A673 (cell line): ENCODE results near the gene C5orf15. TPM values are rescaled to one million over a fixed set of nuclear protein-coding genes. Genes with fewer than 3 reads are reported as not detected.

Source experiments
- BruUV-seq: library from RNA; stranded (reverse); fragments of 400-500 nt; replicated peaks from 2 replicates; lab custom pipeline; 2021; lab: Mats Ljungman, UMichigan
- CTCF ChIA-PET: fragments of 300-600 bp; sonication (Branson Sonifier 250); formaldehyde crosslinking; loops from one replicate; lab custom pipeline; 2022; ENCODE audit warnings: antibody characterized with exemption; lab: Charles Lee
- POLR2A ChIA-PET: fragments of 300-600 bp; sonication (Branson Sonifier 250); formaldehyde crosslinking; loops from one replicate; lab custom pipeline; 2022; ENCODE audit warnings: antibody characterized with exemption; ENCODE audit not compliant: low non-redundant PET; lab: Charles Lee
- DNase-seq: peaks from one replicate; pipeline ENCODE4 v3.0.0-alpha.2; 2015; ENCODE audit warnings: low spot score
- H3K27ac ChIP-seq: fragments of 200-600 bp; sonication (generic); 2 replicates; pipeline ENCODE4 v1.5.1; 2016; ENCODE audit warnings: mixed run types, low read depth, mild to moderate bottlenecking, mixed read lengths, antibody characterized with exemption, low read length; ENCODE audit not compliant: poor library complexity, severe bottlenecking
- H3K27me3 ChIP-seq: fragments of 200-600 bp; sonication (generic); replicated peaks from 2 replicates; pipeline ENCODE4 v1.6.1; 2017; ENCODE audit warnings: mixed run types, low read depth, mild to moderate bottlenecking, mixed read lengths, antibody characterized with exemption, low read length; ENCODE audit not compliant: insufficient read depth, poor library complexity
- H3K36me3 ChIP-seq: fragments of 200-600 bp; sonication (generic); 2 replicates; pipeline ENCODE4 v1.6.1; 2016; ENCODE audit warnings: mixed run types, mild to moderate bottlenecking, mixed read lengths, antibody characterized with exemption, low read length; ENCODE audit not compliant: insufficient read depth, poor library complexity, severe bottlenecking
- H3K4me1 ChIP-seq: fragments of 200-600 bp; sonication (generic); 2 replicates; pipeline ENCODE4 v1.6.1; 2017; ENCODE audit warnings: mixed run types, mild to moderate bottlenecking, mixed read lengths, antibody characterized with exemption, low read length; ENCODE audit not compliant: insufficient read depth, poor library complexity, severe bottlenecking
- H3K4me3 ChIP-seq: fragments of 200-600 bp; sonication (generic); 2 replicates; pipeline ENCODE4 v1.5.1; 2016; ENCODE audit warnings: low read depth, mixed run types, mild to moderate bottlenecking, mixed read lengths, low read length; ENCODE audit not compliant: poor library complexity, severe bottlenecking
- H3K9me3 ChIP-seq: fragments of 200-600 bp; sonication (generic); 2 replicates; pipeline ENCODE4 v1.6.1; 2016; ENCODE audit warnings: mixed run types, low read depth, mild to moderate bottlenecking, mixed read lengths, antibody characterized with exemption, low read length; ENCODE audit not compliant: poor library complexity, severe bottlenecking
- EZH2 ChIP-seq: fragments of 200-600 bp; sonication (generic); IDR thresholded peaks from 2 replicates; pipeline ENCODE4 v1.6.1; 2017; ENCODE audit warnings: borderline replicate concordance, low read depth, mild to moderate bottlenecking, mixed read lengths, antibody characterized with exemption, low read length; ENCODE audit not compliant: poor library complexity, severe bottlenecking
- intact Hi-C: fragments of 100-400 bp; cut with micrococcal nuclease; formaldehyde crosslinking; loops from one replicate; pipeline ENCODE4 v1.10.0; 2022; ENCODE audit not compliant: unreplicated experiment
- total RNA-seq: library from RNA; stranded (reverse); gene quantifications from 2 replicates; pipeline ENCODE4 v1.2.3, GENCODE V29; 2021
- TF ChIP-seq, protein P1 (sequence below): fragments of 300-800, 200-600 bp; sonication (generic); conservative IDR thresholded peaks from 2 replicates; pipeline ENCODE4 v1.5.1; 2017; ENCODE audit warnings: low read depth, mild to moderate bottlenecking, antibody characterized with exemption, low read length, moderate library complexity, mixed read lengths

C5orf15 gene
- total RNA-seq, 1 experiment from 2014 or later, result 40.8 TPM

DNA sequence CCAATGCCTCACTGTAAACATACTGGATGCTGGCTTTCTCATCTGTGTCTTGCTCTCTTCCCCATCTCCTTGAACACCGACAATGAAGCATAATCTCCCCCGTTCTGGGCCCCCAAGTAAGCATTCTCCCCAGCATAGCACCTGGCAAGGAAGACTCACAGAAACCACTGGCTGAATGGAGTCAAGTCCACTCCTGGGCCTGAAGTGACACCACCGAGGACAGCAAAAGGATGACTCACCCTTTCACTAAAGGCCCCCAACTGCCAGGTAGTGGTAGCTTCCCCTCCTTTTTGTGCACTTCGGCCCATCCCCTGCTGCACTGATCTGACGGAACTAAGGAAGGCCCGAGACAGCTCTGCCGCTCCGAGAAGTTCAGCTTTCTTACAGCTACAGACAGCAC lies 26.9 kb upstream of the C5orf15 start:
- peak overlapping the region; percentile 57 for H3K27ac ChIP-seq
- no TSS peak for BruUV-seq
- H3K4me3 ChIP-seq, result no peak overlapping the region
- H3K36me3 ChIP-seq, result peaks cover 15% of the 10 kb centered on the region
- peaks cover 47% of the 10 kb centered on the region for H3K4me1 ChIP-seq
- no peaks in the 10 kb centered on the region for H3K9me3 ChIP-seq
- no peaks in the 10 kb centered on the region for H3K27me3 ChIP-seq
- DNase-seq, result no peak
- intact Hi-C loops, result no loop called here
- ChIA-PET POLR2A (no interaction called here), CTCF (no interaction called here)
- TF ChIP-seq, protein P1, sequence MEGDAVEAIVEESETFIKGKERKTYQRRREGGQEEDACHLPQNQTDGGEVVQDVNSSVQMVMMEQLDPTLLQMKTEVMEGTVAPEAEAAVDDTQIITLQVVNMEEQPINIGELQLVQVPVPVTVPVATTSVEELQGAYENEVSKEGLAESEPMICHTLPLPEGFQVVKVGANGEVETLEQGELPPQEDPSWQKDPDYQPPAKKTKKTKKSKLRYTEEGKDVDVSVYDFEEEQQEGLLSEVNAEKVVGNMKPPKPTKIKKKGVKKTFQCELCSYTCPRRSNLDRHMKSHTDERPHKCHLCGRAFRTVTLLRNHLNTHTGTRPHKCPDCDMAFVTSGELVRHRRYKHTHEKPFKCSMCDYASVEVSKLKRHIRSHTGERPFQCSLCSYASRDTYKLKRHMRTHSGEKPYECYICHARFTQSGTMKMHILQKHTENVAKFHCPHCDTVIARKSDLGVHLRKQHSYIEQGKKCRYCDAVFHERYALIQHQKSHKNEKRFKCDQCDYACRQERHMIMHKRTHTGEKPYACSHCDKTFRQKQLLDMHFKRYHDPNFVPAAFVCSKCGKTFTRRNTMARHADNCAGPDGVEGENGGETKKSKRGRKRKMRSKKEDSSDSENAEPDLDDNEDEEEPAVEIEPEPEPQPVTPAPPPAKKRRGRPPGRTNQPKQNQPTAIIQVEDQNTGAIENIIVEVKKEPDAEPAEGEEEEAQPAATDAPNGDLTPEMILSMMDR, result no peak
- TF ChIP-seq EZH2, result no peak

DNA sequence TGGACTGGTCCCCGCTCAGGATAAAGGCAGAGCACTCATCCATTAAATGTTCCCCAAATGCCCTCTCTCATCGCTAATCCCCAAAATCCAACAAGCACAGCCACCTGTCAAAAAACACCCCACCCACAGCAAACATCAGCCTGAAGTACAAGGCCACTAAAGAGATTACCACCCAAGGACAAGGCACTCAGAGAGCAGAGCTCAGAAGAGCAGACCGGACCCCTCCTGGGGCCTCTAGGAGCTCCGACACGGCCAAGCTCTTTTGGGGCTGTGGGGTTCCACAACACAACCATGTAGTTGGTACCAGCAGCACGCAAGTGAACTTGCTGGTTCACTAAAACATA lies 26.5 kb upstream of the C5orf15 start:
- ChIA-PET CTCF (no interaction called here), POLR2A (no interaction called here)
- intact Hi-C loops, result no loop called here
- no peak for TF ChIP-seq EZH2
- TF ChIP-seq, protein P1, result no peak
- Histone ChIP-seq H3K4me3 (no peak overlapping the region), H3K27me3 (no peaks in the 10 kb centered on the region), H3K4me1 (peaks cover 47% of the 10 kb centered on the region), H3K9me3 (no peaks in the 10 kb centered on the region), H3K27ac (peak overlapping the region; percentile 56), H3K36me3 (peaks cover 18% of the 10 kb centered on the region)
- no peak for DNase-seq
- BruUV-seq, result no TSS peak

GRCh38 chr5:133994297-133994989 lies 26.0 kb upstream of the C5orf15 start:
- intact Hi-C loops, result no loop called here
- DNase-seq, result no peak
- H3K27ac ChIP-seq, result peak overlapping the region; percentile 56

More at GRCh38 chr5:133994297-133994989, 26.0 kb upstream of the C5orf15 start:
- ChIA-PET POLR2A (no interaction called here), CTCF (no interaction called here)
- BruUV-seq, result no TSS peak
- H3K9me3 ChIP-seq, result no peaks in the 10 kb centered on the region
- H3K27me3 ChIP-seq, result no peaks in the 10 kb centered on the region
- no peak for TF ChIP-seq EZH2
- TF ChIP-seq, protein P1, result no peak
- H3K4me1 ChIP-seq, result peaks cover 47% of the 10 kb centered on the region
- no peak overlapping the region for H3K4me3 ChIP-seq
- H3K36me3 ChIP-seq, result peaks cover 23% of the 10 kb centered on the region
